ENCODE measurements around the gene VWA5A. TPM values are rescaled to one million over a fixed set of nuclear protein-coding genes. Genes with fewer than 3 reads are reported as not detected.

VWA5A gene
- total RNA-seq, 1 donor: 6.5 TPM

DNA sequence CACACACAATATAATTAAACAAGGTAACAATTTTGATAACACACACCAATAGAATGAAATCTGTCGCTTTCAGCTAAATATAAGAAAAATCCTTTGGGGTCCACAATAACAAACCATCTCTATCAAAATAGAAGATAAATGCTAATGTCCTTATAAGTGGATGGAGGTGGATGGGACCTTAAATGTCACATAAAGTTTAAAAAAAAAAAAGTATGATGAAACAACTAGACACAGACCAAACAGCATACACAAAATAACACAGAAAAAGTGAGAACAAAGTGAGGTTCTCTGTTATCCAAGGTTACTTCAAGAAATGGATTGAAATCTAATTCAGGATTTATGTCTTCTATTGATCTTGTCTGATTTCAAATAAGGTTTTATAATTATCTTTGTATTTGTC is 57.3 kb downstream of the VWA5A start:
- TF ChIP-seq, protein P1, sequence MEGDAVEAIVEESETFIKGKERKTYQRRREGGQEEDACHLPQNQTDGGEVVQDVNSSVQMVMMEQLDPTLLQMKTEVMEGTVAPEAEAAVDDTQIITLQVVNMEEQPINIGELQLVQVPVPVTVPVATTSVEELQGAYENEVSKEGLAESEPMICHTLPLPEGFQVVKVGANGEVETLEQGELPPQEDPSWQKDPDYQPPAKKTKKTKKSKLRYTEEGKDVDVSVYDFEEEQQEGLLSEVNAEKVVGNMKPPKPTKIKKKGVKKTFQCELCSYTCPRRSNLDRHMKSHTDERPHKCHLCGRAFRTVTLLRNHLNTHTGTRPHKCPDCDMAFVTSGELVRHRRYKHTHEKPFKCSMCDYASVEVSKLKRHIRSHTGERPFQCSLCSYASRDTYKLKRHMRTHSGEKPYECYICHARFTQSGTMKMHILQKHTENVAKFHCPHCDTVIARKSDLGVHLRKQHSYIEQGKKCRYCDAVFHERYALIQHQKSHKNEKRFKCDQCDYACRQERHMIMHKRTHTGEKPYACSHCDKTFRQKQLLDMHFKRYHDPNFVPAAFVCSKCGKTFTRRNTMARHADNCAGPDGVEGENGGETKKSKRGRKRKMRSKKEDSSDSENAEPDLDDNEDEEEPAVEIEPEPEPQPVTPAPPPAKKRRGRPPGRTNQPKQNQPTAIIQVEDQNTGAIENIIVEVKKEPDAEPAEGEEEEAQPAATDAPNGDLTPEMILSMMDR (IDR thresholded peaks at IDR 0.05; ENCODE audit: insufficient read depth, low read depth, low read length): no peak
- no peak for DNase-seq (ENCODE audit: low read depth)
- no peak overlapping the region for H3K4me3 ChIP-seq (ENCODE audit: low read depth, low read length)

DNA sequence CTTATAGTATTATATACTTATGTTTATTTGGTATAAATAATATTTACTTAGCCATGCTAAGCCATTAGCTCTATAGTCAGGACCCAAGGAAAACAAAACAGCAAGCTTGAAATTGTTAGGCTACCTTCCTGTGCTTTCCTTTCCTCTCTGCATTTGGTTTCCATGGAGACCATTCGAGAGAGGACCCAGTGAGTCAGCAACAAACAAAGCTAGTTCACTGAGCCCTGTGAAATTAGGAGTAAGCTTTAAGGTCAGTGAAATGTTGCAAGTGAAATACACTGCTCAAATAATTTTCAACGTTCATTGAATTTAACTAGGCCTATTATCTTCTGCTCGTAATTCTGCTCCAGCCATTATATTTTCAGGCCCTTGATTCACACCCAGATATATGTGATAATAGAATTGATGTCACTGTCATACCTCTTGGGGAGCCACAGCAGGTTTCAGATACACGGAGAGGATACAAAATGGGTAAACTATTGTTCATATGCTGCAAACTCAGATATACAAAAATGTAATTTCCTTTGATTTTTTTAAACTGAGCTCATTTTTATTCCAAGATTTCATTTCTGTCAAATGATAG is 58.8 kb downstream of the VWA5A start:
- peak; percentile 46 for DNase-seq (ENCODE audit: low read depth)
- TF ChIP-seq, protein P1 (IDR thresholded peaks at IDR 0.05; ENCODE audit: insufficient read depth, low read depth, low read length): no peak

GRCh38 chr11:124176925-124177715 is 61.9 kb downstream of the VWA5A start:
- DNase-seq (ENCODE audit: low read depth): no peak
- no peak overlapping the region for H3K4me3 ChIP-seq (ENCODE audit: low read depth, low read length)
- TF ChIP-seq, protein P1 (IDR thresholded peaks at IDR 0.05; ENCODE audit: insufficient read depth, low read depth, low read length): no peak

More for the DNA sequence above, 58.8 kb downstream of the VWA5A start:
- H3K4me3 ChIP-seq (ENCODE audit: low read depth, low read length): no peak overlapping the region

GRCh38 chr11:124179310-124179709 is 64.1 kb downstream of the VWA5A start:
- no peak for DNase-seq (ENCODE audit: low read depth)
- H3K4me3 ChIP-seq (ENCODE audit: low read depth, low read length): no peak overlapping the region
- TF ChIP-seq, protein P1 (IDR thresholded peaks at IDR 0.05; ENCODE audit: insufficient read depth, low read depth, low read length): no peak

- no peak within 1 kb of the TSS for H3K4me3 ChIP-seq (ENCODE audit: low read depth, low read length)
- TF ChIP-seq, protein P1 (IDR thresholded peaks at IDR 0.05; ENCODE audit: insufficient read depth, low read depth, low read length): no peak
- DNase-seq (ENCODE audit: low read depth): no peak
Observed at GRCh38 chr11:124183068-124183467, 67.8 kb downstream of the VWA5A start, which contains the start of gene OR10D3. TSS of gene OR10D3 (plus strand) at chr11:124183345. CDS start at chr11:124185270, 1,925 bp downstream.

DNA sequence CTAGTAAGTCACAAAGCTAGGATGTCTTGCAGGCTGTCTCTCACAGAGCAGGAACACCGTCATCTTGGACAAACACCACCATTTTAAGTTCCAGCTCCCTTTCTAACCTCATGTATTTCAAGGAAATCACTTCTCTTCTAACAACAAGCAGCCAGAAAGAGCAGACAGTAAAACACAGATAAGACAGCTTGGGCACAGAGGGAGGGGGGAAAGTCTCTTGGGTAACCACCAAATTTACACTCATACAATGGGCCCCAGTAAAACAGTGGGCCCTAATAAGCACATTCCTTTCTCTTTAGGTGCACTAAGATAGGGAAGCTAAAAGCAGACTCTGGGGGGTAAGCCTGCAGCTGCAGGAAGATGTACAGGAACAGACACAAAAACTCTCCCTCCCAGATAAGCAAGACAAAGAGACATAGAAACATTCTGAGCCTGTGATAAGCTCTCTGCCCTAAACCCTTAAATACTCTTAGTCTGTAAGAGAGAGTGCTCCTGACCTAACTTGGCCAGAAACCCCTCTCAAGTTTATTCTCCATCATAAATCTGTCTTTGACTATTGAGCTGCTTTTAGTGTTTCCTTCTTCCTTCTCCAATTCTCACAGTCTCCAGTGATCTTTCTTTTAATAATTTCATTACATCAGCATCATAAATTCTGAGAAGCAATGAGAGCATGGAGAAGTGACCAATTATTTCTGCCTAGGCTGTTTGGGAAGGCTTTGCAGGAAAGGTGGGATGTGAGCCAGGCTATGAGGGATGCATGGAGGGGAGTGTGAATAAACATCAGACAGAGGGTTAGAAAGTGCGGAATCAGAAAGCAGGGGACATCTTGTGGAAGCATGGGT is 75.3 kb downstream of the VWA5A start:
- TF ChIP-seq, protein P1 (IDR thresholded peaks at IDR 0.05; ENCODE audit: insufficient read depth, low read depth, low read length): no peak
- DNase-seq (ENCODE audit: low read depth): no peak
- H3K4me3 ChIP-seq (ENCODE audit: low read depth, low read length): no peak overlapping the region

All from fibroblast of villous mesenchyme (primary cell).